IPS DF 6.9 (cell line): Measurements from ENCODE around the gene CDK4.
"Not testable (repeated sequence)": the region's sequence is repeated elsewhere in the genome, so short reads cannot be mapped to it uniquely, and the experiment has no call there.

Experiments
- DNase-seq: peaks from one replicate; pipeline ENCODE4 v3.0.0-alpha.2; 2013; ENCODE audit warnings: low read depth, low spot score
- H3K27ac ChIP-seq: one replicate; pipeline ENCODE4 v1.5.1; 2013; ENCODE audit warnings: low read length, control low read depth
- H3K27me3 ChIP-seq: 2 replicates; pipeline ENCODE4 v1.6.1; 2013; ENCODE audit warnings: mild to moderate bottlenecking, low read length; ENCODE audit not compliant: control insufficient read depth, insufficient read depth
- H3K36me3 ChIP-seq: 2 replicates; pipeline ENCODE4 v1.6.1; 2013; ENCODE audit warnings: low read length; ENCODE audit not compliant: control insufficient read depth, insufficient read depth
- H3K4me1 ChIP-seq: 2 replicates; pipeline ENCODE4 v1.6.1; 2013; ENCODE audit warnings: low read length; ENCODE audit not compliant: control insufficient read depth, insufficient read depth
- H3K4me3 ChIP-seq: 2 replicates; pipeline ENCODE4 v1.5.1; 2013; ENCODE audit warnings: mild to moderate bottlenecking, low read length
- H3K9me3 ChIP-seq: 2 replicates; pipeline ENCODE4 v1.6.1; 2013; ENCODE audit warnings: low read length, inconsistent platforms; ENCODE audit not compliant: control insufficient read depth, insufficient read depth
- WGBS: extraction: QIAGEN DNeasy Blood & Tissue Kit; methylation state at CpG from one replicate; pipeline ENCODE4 v1.1.7; 2013; ENCODE audit warnings: mixed read lengths, missing lambda C conversion rate; ENCODE audit not compliant: insufficient read length, insufficient coverage; 5-methylcytosine and 5-hydroxymethylcytosine counted together

The CDK4 gene

DNA sequence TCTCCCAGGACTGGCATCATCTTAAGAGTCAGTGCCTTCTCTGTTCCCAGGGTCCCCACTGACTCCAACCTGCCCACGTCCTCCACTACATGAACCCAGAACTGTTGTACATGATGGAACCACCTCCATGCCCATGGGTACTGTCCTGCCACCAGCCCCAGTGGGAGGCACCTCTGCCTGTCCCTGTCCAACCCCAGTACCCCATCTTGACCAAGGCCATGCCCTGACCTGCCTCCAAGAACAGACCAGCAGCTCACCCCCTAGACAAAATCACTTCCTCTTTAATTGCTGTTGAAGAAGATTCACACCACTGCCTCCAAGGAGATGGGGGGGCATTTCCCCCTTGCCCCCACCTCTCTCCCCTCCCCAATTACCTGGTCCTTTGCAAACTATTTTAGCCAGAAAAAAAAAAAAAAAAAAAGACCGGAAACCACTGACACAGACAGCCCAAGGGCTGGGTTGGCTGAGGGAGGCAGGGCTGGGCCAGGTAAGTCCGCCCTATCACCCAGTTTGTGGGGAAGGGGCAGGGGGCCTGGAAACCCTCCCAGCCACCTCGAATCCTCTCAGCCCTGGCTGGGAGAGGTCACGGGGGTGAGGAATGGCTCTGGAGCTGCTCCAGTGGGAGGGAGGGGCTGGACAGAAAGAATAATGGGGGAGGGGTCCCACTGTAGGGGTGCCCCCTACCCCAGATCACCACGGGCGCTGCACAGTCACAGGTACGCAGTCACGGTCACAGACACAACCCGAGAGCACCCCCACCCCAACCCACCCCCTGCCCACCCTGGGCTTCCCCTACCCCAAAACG is 27.0 kb downstream of the CDK4 start:
- H3K36me3 ChIP-seq, result no peaks in the 10 kb centered on the region; the same call in 1 of the 2 replicates
- no peak overlapping the region; the same call in 1 of the 2 replicates for H3K4me3 ChIP-seq
- WGBS, result no CpG with 5 or more reads among the region's 11 CpGs
- no peak overlapping the region for H3K27ac ChIP-seq
- DNase-seq, result no peak
- peaks cover 8% of the 10 kb centered on the region for H3K4me1 ChIP-seq
- H3K9me3 ChIP-seq, result no peaks in the 10 kb centered on the region
- peaks cover 23% of the 10 kb centered on the region for H3K27me3 ChIP-seq

- no peak overlapping the region for H3K27ac ChIP-seq
- H3K36me3 ChIP-seq, result no peaks in the 10 kb centered on the region; the same call in 1 of the 2 replicates
- no peak overlapping the region for H3K4me3 ChIP-seq
- no CpG with 5 or more reads among the region's 12 CpGs for WGBS
- DNase-seq, result no peak
- H3K4me1 ChIP-seq, result peaks cover 8% of the 10 kb centered on the region
- peaks cover 20% of the 10 kb centered on the region for H3K27me3 ChIP-seq
- no peaks in the 10 kb centered on the region for H3K9me3 ChIP-seq
Observed at GRCh38 chr12:57724003-57724935, 27.8 kb downstream of the CDK4 start.

DNA sequence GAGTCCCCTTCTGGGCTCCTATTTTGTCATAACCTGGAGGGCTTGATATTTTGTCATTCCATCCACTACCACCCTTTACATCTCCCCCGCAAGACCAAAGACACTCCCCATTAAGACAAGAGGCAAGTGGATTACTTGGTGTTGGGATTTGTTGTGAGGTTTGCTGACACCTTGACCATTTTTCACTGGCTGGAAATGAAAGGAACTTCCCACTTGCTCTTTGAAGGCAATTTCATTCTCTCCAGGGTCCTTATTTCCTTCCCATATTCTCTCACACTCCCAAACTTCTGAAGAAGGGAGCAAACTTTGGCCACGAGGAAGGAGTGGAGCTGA is 28.5 kb downstream of the CDK4 start:
- Histone ChIP-seq H3K4me3 (no peak overlapping the region), H3K36me3 (no peaks in the 10 kb centered on the region; the same call in 1 of the 2 replicates), H3K4me1 (peaks cover 8% of the 10 kb centered on the region), H3K27me3 (peaks cover 20% of the 10 kb centered on the region), H3K9me3 (no peaks in the 10 kb centered on the region), H3K27ac (no peak overlapping the region)
- no peak for DNase-seq
- no CpG with 5 or more reads among the region's 2 CpGs for WGBS

- DNase-seq, result no peak
- Histone ChIP-seq H3K9me3 (no peaks in the 10 kb centered on the region), H3K4me1 (peaks cover 8% of the 10 kb centered on the region), H3K27me3 (peaks cover 17% of the 10 kb centered on the region), H3K27ac (no peak overlapping the region), H3K4me3 (no peak overlapping the region), H3K36me3 (no peaks in the 10 kb centered on the region; the same call in 1 of the 2 replicates)
- no CpG with 5 or more reads among the region's 11 CpGs for WGBS
Observed at GRCh38 chr12:57722716-57723629, 29.1 kb downstream of the CDK4 start.

GRCh38 chr12:57721846-57722608 is 30.1 kb downstream of the CDK4 start:
- H3K27me3 ChIP-seq, DNase-seq, H3K36me3 ChIP-seq, H3K4me1 ChIP-seq, H3K27ac ChIP-seq, H3K4me3 ChIP-seq, H3K9me3 ChIP-seq: not testable (repeated sequence)
- no CpG with 5 or more reads among the region's 16 CpGs for WGBS

GRCh38 chr12:57720606-57721595 is 31.2 kb downstream of the CDK4 start:
- H3K27ac ChIP-seq, result no peak overlapping the region
- no peak for DNase-seq

DNA sequence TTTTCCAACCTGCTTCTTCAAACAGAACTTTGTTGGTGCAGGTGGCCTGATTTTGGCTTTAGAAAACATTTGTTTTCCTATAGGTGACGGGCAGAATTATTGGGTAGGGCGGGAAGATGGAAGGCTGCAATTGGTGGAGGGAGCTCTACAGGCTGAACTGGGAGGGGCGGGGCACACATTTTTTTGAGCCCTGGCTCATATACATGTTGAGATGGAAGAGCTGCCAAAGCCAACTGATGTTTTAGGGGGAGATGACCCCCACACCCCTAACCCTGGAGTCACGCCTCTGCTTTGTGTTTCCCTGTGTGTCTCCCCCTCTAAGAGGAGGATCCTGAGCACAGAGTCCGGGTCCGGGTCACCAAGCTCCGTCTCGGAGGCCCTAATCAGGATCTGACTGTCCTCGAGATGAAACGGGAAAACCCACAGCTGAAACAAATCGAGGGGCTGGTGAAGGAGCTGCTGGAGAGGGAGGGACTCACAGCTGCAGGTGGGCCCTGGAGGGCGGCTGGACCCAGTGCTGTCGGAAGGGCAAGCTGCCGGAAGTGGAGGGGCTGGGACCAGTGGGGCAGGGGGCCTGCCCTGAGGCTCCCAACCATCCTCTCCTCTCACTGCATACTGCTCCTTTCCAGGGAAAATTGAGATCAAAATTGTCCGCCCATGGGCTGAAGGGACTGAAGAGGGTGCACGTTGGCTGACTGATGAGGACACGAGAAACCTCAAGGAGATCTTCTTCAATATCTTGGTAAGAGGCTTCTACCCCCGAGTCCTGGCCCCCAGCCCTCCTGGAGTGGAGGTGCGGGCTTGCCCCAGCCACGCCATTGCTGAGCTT is 32.1 kb downstream of the CDK4 start:
- H3K36me3 ChIP-seq, result no peaks in the 10 kb centered on the region; the same call in 1 of the 2 replicates
- no CpG with 5 or more reads among the region's 20 CpGs for WGBS
- peaks cover 2% of the 10 kb centered on the region; the same call in 1 of the 2 replicates for H3K27me3 ChIP-seq
- H3K4me3 ChIP-seq, result no peak overlapping the region
- no peaks in the 10 kb centered on the region; the same call in 1 of the 2 replicates for H3K4me1 ChIP-seq
- no peak overlapping the region for H3K27ac ChIP-seq
- no peaks in the 10 kb centered on the region for H3K9me3 ChIP-seq
- no peak for DNase-seq

More at GRCh38 chr12:57720606-57721595, 31.2 kb downstream of the CDK4 start:
- H3K9me3 ChIP-seq, result no peaks in the 10 kb centered on the region
- no peak overlapping the region for H3K4me3 ChIP-seq
- WGBS, result no CpG with 5 or more reads among the region's 11 CpGs
- H3K36me3 ChIP-seq, result no peaks in the 10 kb centered on the region
- peaks cover 1% of the 10 kb centered on the region; the same call in 1 of the 2 replicates for H3K4me1 ChIP-seq
- peaks cover 2% of the 10 kb centered on the region; the same call in 1 of the 2 replicates for H3K27me3 ChIP-seq
